ENCODE data around the gene SIGLEC7. TPM values are rescaled to one million over a fixed set of nuclear protein-coding genes. Genes with fewer than 3 reads are reported as not detected.

Gene SIGLEC7
- total and polyA plus RNA-seq, 8 donors: 0.12 to 3.0 (median 0.23) TPM

GRCh38 chr19:51156710-51157109 lies 14.6 kb downstream of the SIGLEC7 start:
- ATAC-seq: no peak

DNA sequence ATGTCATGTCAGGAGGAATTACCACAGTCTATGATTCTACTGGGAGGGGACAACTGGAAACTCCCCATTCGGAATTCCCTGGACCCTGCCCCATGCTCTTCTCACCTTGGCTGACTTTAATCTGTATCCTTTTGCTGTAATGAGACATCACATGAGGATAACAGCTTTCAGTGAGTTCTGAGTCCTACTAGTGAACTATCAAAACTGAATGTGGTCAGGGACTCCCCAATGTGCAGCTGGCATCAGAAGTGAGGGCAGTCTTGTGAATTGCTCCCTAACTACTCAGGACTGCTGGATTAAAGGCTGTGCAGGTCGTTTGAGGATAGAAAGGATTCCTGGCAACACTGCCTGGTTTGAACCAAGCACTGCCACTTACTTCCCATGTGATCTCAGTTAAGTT lies 15.2 kb downstream of the SIGLEC7 start:
- FAIRE-seq: no peak

More at GRCh38 chr19:51156710-51157109, 14.6 kb downstream of the SIGLEC7 start:
- TF ChIP-seq CTCF (IDR thresholded peaks at IDR 0.05): no peak
- DNase-seq (no peak), FAIRE-seq (no peak)
- 25 to 26% methylated on average over 2 of the region's 2 CpGs for whole genome bisulfite sequencing, 2 donors
- Histone ChIP-seq H3K4me1 (no peaks in the 10 kb centered on the region), H3K27ac (no peak overlapping the region), H3K36me3 (no peaks in the 10 kb centered on the region), H3K4me3 (no peak overlapping the region), H3K9me3 (no peaks in the 10 kb centered on the region), H3K27me3 (peaks cover 0 to 5% (median 0%) of the 10 kb centered on the region in 4 donors)
- intact Hi-C loops (cut with DNase I): no loop called here

GRCh38 chr19:51158474-51159129 lies 16.5 kb downstream of the SIGLEC7 start:
- Histone ChIP-seq H3K4me1 (no peaks in the 10 kb centered on the region), H3K4me3 (no peak overlapping the region), H3K9me3 (no peaks in the 10 kb centered on the region), H3K27me3 (peaks cover 0 to 5% (median 0%) of the 10 kb centered on the region in 4 donors), H3K36me3 (no peaks in the 10 kb centered on the region), H3K27ac (no peak overlapping the region)
- 28 to 29% methylated on average over 7 of the region's 7 CpGs for WGBS, 2 donors
- FAIRE-seq: no peak
- DNase-seq: peak in 3 of 6 donors; percentile 34 to 79 (median 52)
- TF ChIP-seq CTCF (IDR thresholded peaks at IDR 0.05): peak; percentile 29 to 49 (median 33)
- peak in 3 of 4 donors; percentile 54 to 81 (median 62) for ATAC-seq
- intact Hi-C loops (cut with DNase I): no loop called here

More for the DNA sequence above, 15.2 kb downstream of the SIGLEC7 start:
- Histone ChIP-seq H3K4me3 (no peak overlapping the region), H3K4me1 (no peaks in the 10 kb centered on the region), H3K27me3 (peaks cover 0 to 5% (median 0%) of the 10 kb centered on the region in 4 donors), H3K9me3 (no peaks in the 10 kb centered on the region), H3K27ac (no peak overlapping the region), H3K36me3 (no peaks in the 10 kb centered on the region)
- TF ChIP-seq CTCF (IDR thresholded peaks at IDR 0.05): no peak
- intact Hi-C loops (cut with DNase I): no loop called here
- DNase-seq: no peak
- ATAC-seq: no peak
- 13 to 18% methylated on average over 2 of the region's 2 CpGs for WGBS, 2 donors

DNA sequence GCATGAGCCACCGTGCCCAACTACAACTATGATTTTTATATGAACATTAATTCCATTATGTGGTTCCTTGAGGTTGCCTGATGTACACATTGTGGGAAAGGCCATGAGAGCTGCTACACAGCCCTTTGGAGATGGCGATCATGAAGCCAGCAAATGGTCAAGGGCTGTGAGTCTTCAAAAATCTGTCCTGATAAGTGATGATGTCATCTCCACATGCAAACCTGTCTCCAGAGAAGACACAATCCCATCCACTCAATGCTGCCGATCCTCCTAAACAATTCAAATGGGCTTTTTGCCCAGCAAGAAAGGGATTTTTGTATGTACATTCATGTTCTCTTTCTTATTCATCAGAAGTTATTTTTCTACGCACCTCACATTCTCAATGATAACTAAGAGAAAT lies 17.6 kb downstream of the SIGLEC7 start:
- FAIRE-seq: no peak
- no peak for TF ChIP-seq CTCF (IDR thresholded peaks at IDR 0.05)

DNA sequence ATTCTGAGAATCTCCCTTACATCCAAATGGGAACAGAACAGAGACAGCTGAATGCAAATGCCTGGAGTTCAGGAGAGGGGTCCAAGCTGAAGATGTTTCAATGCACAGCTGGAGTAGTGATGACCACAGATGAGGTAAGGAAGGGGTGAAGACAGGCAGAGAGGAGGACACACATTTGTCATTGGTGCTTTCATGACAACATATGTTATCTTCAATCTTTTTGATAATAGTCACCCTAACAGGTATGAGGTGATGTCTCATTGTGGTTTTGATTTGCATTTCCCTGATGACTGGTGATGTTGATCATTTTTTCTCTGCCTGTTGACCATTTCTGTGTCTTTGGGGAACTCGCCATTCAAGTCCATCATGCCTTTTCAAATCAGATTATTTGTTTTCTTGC lies 19.2 kb downstream of the SIGLEC7 start:
- no peaks in the 10 kb centered on the region for H3K9me3 ChIP-seq
- H3K36me3 ChIP-seq: no peaks in the 10 kb centered on the region
- H3K27ac ChIP-seq: no peak overlapping the region
- FAIRE-seq (no peak), DNase-seq (no peak), ATAC-seq (no peak)
- WGBS, 2 donors: 61 to 82% methylated on average over 1 of the region's 1 CpG
- no peak for TF ChIP-seq CTCF (IDR thresholded peaks at IDR 0.05)
- no peaks in the 10 kb centered on the region for H3K4me1 ChIP-seq
- intact Hi-C loops (cut with DNase I): no loop called here
- H3K27me3 ChIP-seq: no peaks in the 10 kb centered on the region
- H3K4me3 ChIP-seq: no peak overlapping the region

More for the DNA sequence above, 17.6 kb downstream of the SIGLEC7 start:
- ATAC-seq: no peak
- Histone ChIP-seq H3K4me1 (no peaks in the 10 kb centered on the region), H3K27me3 (peaks cover 0 to 2% (median 0%) of the 10 kb centered on the region in 4 donors), H3K4me3 (no peak overlapping the region), H3K36me3 (no peaks in the 10 kb centered on the region), H3K9me3 (no peaks in the 10 kb centered on the region), H3K27ac (no peak overlapping the region)
- WGBS, 2 donors: 73 to 78% methylated on average over 4 of the region's 4 CpGs
- intact Hi-C loops (cut with DNase I): no loop called here
- DNase-seq: no peak
